ENCODE results near the gene CTIF. TPM values are rescaled to one million over a fixed set of nuclear protein-coding genes. Genes with fewer than 3 reads are reported as not detected.

Gene CTIF
- total RNA-seq, 1 donor from 2014 or later = 48.5 TPM

- Mint-ChIP-seq H3K36me3 (peaks cover 28% of the 10 kb centered on the region), H3K4me1 (ENCODE audit: unreplicated experiment) (peaks cover 55% of the 10 kb centered on the region), H3K4me3 (no peak overlapping the region), H3K27ac (peak overlapping the region; percentile 34), H3K9me3 (no peaks in the 10 kb centered on the region), H3K27me3 (no peaks in the 10 kb centered on the region)
- no peak for DNase-seq (ENCODE audit: extremely low spot score, unreplicated experiment)
- TF ChIP-seq CTCF (conservative IDR thresholded peaks at IDR 0.05) = no peak
Measured at GRCh38 chr18:48858676-48859075, 319.8 kb downstream of the CTIF start.

DNA sequence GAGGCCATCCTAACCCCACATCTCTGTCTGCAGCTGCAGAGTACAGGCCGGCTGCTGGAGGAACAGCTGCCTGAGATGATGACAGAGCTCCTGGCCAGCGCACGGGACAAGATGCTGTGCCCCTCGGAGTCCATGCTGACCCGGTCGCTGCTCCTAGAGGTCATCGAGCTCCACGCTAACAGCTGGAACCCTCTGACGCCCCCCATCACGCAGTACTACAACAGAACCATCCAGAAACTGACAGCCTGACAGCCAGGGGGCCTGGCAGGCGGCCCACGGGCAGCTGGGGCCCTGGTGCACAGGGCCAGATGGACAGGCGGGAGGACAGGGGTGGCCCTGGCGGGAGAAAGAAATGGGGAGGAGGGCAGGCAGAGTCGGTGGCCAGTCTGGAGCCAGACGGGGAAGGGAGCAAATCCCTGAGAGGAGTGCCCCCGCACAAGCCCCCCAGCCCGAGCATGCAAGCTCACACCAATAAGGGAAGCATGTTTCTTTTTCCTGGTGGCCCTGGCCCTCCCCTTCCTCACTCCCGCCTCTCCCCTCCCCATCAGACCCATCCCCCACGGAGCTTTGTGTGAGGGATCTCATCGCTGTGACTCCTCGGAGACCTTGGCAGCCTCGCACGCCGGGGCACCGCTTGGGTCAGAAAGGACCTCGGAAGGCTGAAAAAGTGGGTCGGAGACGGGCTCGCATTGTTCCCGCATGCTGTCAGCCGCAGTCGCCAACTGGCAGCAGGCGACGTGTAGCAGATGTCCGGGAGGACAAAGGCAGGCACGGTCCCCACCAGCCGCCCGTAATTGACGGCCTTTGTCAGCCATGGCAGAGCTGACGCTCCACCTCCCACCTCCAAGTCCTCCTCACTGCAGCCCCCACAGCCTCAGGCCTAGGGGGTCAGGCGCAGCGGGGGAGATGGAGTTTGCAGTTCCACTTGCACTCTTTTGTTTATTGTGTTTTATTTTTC is 320.8 kb downstream of the CTIF start:
- H3K9me3 Mint-ChIP-seq = no peaks in the 10 kb centered on the region
- TF ChIP-seq CTCF (conservative IDR thresholded peaks at IDR 0.05) = no peak
- no peak for DNase-seq (ENCODE audit: extremely low spot score, unreplicated experiment)
- H3K27me3 Mint-ChIP-seq = no peaks in the 10 kb centered on the region
- H3K4me3 Mint-ChIP-seq = peak overlapping the region; percentile 55
- peaks cover 51% of the 10 kb centered on the region for H3K4me1 Mint-ChIP-seq (ENCODE audit: unreplicated experiment)
- peaks cover 28% of the 10 kb centered on the region for H3K36me3 Mint-ChIP-seq
- peak overlapping the region; percentile 59 for H3K27ac Mint-ChIP-seq

GRCh38 chr18:48860269-48861180 is 321.7 kb downstream of the CTIF start:
- H3K36me3 Mint-ChIP-seq = peaks cover 24% of the 10 kb centered on the region
- peaks cover 51% of the 10 kb centered on the region for H3K4me1 Mint-ChIP-seq (ENCODE audit: unreplicated experiment)
- H3K27me3 Mint-ChIP-seq = no peaks in the 10 kb centered on the region
- H3K27ac Mint-ChIP-seq = peak overlapping the region; percentile 59
- TF ChIP-seq CTCF (conservative IDR thresholded peaks at IDR 0.05) = no peak
- peak overlapping the region; percentile 55 for H3K4me3 Mint-ChIP-seq
- DNase-seq (ENCODE audit: extremely low spot score, unreplicated experiment) = no peak
- no peaks in the 10 kb centered on the region for H3K9me3 Mint-ChIP-seq

DNA sequence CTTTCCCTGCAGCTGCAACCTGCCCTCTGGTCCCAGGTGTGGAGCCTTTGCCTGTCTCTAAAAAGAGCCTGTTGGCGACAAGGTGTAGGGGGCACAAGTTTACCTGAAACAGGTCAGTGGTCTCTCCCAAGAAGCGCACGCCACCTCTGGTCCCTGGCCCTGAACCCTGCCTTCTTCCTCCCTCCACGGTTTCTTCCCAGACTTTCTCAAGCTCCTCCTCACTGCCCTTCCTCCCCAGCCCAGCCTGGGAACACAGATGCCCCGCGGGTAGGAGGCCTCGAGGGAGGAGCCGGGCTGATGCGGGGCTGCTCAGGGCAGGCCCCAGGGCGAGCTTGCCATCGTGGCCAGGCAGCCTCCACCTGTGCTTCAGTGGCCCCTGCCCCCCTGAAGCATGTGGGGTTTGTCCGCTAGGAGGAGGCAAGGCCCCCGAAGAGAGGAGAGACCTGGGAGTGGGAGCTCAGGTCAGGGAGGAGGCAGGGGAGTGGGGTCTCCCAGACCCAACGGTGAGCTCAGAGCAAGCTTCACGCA is 322.4 kb downstream of the CTIF start:
- Mint-ChIP-seq H3K4me1 (ENCODE audit: unreplicated experiment) (peaks cover 44% of the 10 kb centered on the region), H3K36me3 (peaks cover 17% of the 10 kb centered on the region), H3K27ac (no peak overlapping the region), H3K4me3 (no peak overlapping the region), H3K9me3 (no peaks in the 10 kb centered on the region), H3K27me3 (no peaks in the 10 kb centered on the region)
- no peak for DNase-seq (ENCODE audit: extremely low spot score, unreplicated experiment)
- TF ChIP-seq CTCF (conservative IDR thresholded peaks at IDR 0.05) = no peak

GRCh38 chr18:48862132-48862531 is 323.3 kb downstream of the CTIF start:
- Mint-ChIP-seq H3K4me3 (no peak overlapping the region), H3K36me3 (peaks cover 10% of the 10 kb centered on the region), H3K27ac (peak overlapping the region; percentile 51), H3K4me1 (ENCODE audit: unreplicated experiment) (peaks cover 38% of the 10 kb centered on the region), H3K9me3 (no peaks in the 10 kb centered on the region), H3K27me3 (no peaks in the 10 kb centered on the region)
- no peak for TF ChIP-seq CTCF (conservative IDR thresholded peaks at IDR 0.05)
- no peak for DNase-seq (ENCODE audit: extremely low spot score, unreplicated experiment)
